Measurements from ENCODE around the gene SPAAR.

- TF ChIP-seq EZH2 (IDR thresholded peaks at IDR 0.05; ENCODE audit: low read depth) (no peak), CTCF (conservative IDR thresholded peaks at IDR 0.05) (no peak)
Observed at GRCh38 chr9:35899021-35899420, 10.3 kb upstream of the SPAAR start.
